Urothelium cell line (cell line): ENCODE measurements around the gene SLC9A6.

ENCODE experiments used
- DNase-seq: peaks from one replicate; pipeline ENCODE4 v3.0.0; 2011; ENCODE audit warnings: low spot score, mixed read lengths
- FAIRE-seq: peaks from 2 replicates; lab custom pipeline; 2011; peaks lifted over from hg19 to GRCh38; lab: Jason Lieb, UNC

The SLC9A6 gene

GRCh38 chrX:135985157-135985972, at the start of gene SLC9A6:
Gene SLC9A6, plus strand, starts transcription at chrX:135985435. Its CDS starts 224 bp downstream, at chrX:135985659.
- DNase-seq (peak; percentile 64), FAIRE-seq (no peak)

- DNase-seq = no peak
- FAIRE-seq = no peak
These were observed 40.7 kb upstream of the SLC9A6 start for GRCh38 chrX:135944486-135944885.

GRCh38 chrX:135951291-135951690, 33.9 kb upstream of the SLC9A6 start:
- DNase-seq = no peak
- FAIRE-seq = no peak

- peak; percentile 4 for DNase-seq
- FAIRE-seq = no peak
These were observed 12.1 kb upstream of the SLC9A6 start for GRCh38 chrX:135973025-135973547.

GRCh38 chrX:135973548-135974278, 11.5 kb upstream of the SLC9A6 start, which contains the start of gene MMGT1:
Gene MMGT1, minus strand, starts transcription at chrX:135973988. Its CDS starts 313 bp downstream, at chrX:135973675.
- FAIRE-seq = no peak
- DNase-seq = peak; percentile 76

GRCh38 chrX:135974279-135974856, 10.9 kb upstream of the SLC9A6 start:
- peak; percentile 72 for DNase-seq
- no peak for FAIRE-seq

- DNase-seq (no peak), FAIRE-seq (no peak)
These were observed 9.8 kb upstream of the SLC9A6 start for GRCh38 chrX:135975421-135975820.

GRCh38 chrX:135977611-135978010, 7.6 kb upstream of the SLC9A6 start:
- DNase-seq (no peak), FAIRE-seq (no peak)

- DNase-seq (no peak), FAIRE-seq (no peak)
These were observed 4.2 kb upstream of the SLC9A6 start for GRCh38 chrX:135981010-135981409.

- no peak for DNase-seq
- FAIRE-seq = no peak
These were observed 3.6 kb upstream of the SLC9A6 start for GRCh38 chrX:135981668-135982067.

GRCh38 chrX:135982860-135983259, 2.4 kb upstream of the SLC9A6 start:
- FAIRE-seq (no peak), DNase-seq (no peak)

- no peak for DNase-seq
- FAIRE-seq = no peak
These were observed 979 bp upstream of the SLC9A6 start for GRCh38 chrX:135984256-135984655.

GRCh38 chrX:135984791-135985156, 461 bp upstream of the SLC9A6 start:
- no peak for FAIRE-seq
- DNase-seq = no peak

- no peak for FAIRE-seq
- DNase-seq = no peak
These were observed 707 bp downstream of the SLC9A6 start for GRCh38 chrX:135985973-135986310.

GRCh38 chrX:135988245-135988644, 3.0 kb downstream of the SLC9A6 start:
- FAIRE-seq = no peak
- DNase-seq = no peak

GRCh38 chrX:136015016-136015415, 29.8 kb downstream of the SLC9A6 start:
- FAIRE-seq (no peak), DNase-seq (no peak)

- FAIRE-seq (no peak), DNase-seq (no peak)
These were observed 31.6 kb downstream of the SLC9A6 start for GRCh38 chrX:136016881-136017280.

- DNase-seq (no peak), FAIRE-seq (no peak)
These were observed 34.0 kb downstream of the SLC9A6 start for GRCh38 chrX:136019226-136019625.

GRCh38 chrX:136021160-136021559, 35.9 kb downstream of the SLC9A6 start:
- DNase-seq = no peak
- no peak for FAIRE-seq

GRCh38 chrX:136021903-136022302, 36.7 kb downstream of the SLC9A6 start:
- FAIRE-seq = no peak
- no peak for DNase-seq

GRCh38 chrX:136025091-136025490, 39.9 kb downstream of the SLC9A6 start:
- no peak for DNase-seq
- no peak for FAIRE-seq
